GM06990 (cell line): ENCODE measurements around the gene NLRP9.

Experiments used
- DNase-seq: peaks from one replicate; pipeline ENCODE4 v3.0.0-alpha.2; 2011; ENCODE audit not compliant: insufficient read length; ENCODE audit errors: extremely low read depth
- H3K27me3 ChIP-seq: replicated peaks from 2 replicates; pipeline ENCODE4 v1.6.0; 2011; ENCODE audit warnings: low read length; ENCODE audit not compliant: control insufficient read depth, insufficient read depth
- H3K36me3 ChIP-seq: 2 replicates; pipeline ENCODE4 v1.5.1; 2011; ENCODE audit warnings: low read length; ENCODE audit not compliant: control insufficient read depth, insufficient read depth
- H3K4me3 ChIP-seq: replicated peaks from 2 replicates; pipeline ENCODE4 v1.5.1; 2011; ENCODE audit warnings: low read depth, mild to moderate bottlenecking, control low read depth, low read length
- CTCF ChIP-seq: IDR thresholded peaks from 2 replicates; pipeline ENCODE4 v1.5.1; 2011; ENCODE audit warnings: low read length, control low read depth, mild to moderate bottlenecking, inconsistent platforms; ENCODE audit not compliant: insufficient read depth, poor library complexity, severe bottlenecking

The NLRP9 gene

GRCh38 chr19:55704494-55705245, 33.5 kb downstream of the NLRP9 start:
- no peak overlapping the region for H3K4me3 ChIP-seq
- H3K36me3 ChIP-seq, result peaks cover 9% of the 10 kb centered on the region
- H3K27me3 ChIP-seq, result no peaks in the 10 kb centered on the region
- no peak for DNase-seq
- no peak for TF ChIP-seq CTCF

- peak; percentile 59 for TF ChIP-seq CTCF
- Histone ChIP-seq H3K36me3 (peaks cover 9% of the 10 kb centered on the region), H3K4me3 (no peak overlapping the region), H3K27me3 (no peaks in the 10 kb centered on the region)
- DNase-seq, result no peak
Measured at GRCh38 chr19:55703790-55704215, 34.4 kb downstream of the NLRP9 start.

GRCh38 chr19:55702131-55702627, 36.0 kb downstream of the NLRP9 start:
- no peak for TF ChIP-seq CTCF
- H3K27me3 ChIP-seq, result no peaks in the 10 kb centered on the region
- H3K4me3 ChIP-seq, result no peak overlapping the region
- peaks cover 13% of the 10 kb centered on the region for H3K36me3 ChIP-seq
- no peak for DNase-seq

GRCh38 chr19:55700813-55701212, 37.4 kb downstream of the NLRP9 start:
- H3K36me3 ChIP-seq, result peaks cover 23% of the 10 kb centered on the region
- H3K27me3 ChIP-seq, result no peaks in the 10 kb centered on the region
- H3K4me3 ChIP-seq, result no peak overlapping the region
- no peak for TF ChIP-seq CTCF
- no peak for DNase-seq

- no peaks in the 10 kb centered on the region for H3K27me3 ChIP-seq
- no peak overlapping the region for H3K4me3 ChIP-seq
- peaks cover 32% of the 10 kb centered on the region for H3K36me3 ChIP-seq
- no peak for TF ChIP-seq CTCF
- no peak for DNase-seq
Measured at GRCh38 chr19:55699221-55699620, 39.0 kb downstream of the NLRP9 start.
